ENCODE measurements around the gene CAPG. TPM values are rescaled to one million over a fixed set of nuclear protein-coding genes. Genes with fewer than 3 reads are reported as not detected.

The CAPG gene
- total and polyA plus RNA-seq, 2 of the 4 experiments (the other 2 are of a cell fraction): 79.9 to 98.3 TPM

DNA sequence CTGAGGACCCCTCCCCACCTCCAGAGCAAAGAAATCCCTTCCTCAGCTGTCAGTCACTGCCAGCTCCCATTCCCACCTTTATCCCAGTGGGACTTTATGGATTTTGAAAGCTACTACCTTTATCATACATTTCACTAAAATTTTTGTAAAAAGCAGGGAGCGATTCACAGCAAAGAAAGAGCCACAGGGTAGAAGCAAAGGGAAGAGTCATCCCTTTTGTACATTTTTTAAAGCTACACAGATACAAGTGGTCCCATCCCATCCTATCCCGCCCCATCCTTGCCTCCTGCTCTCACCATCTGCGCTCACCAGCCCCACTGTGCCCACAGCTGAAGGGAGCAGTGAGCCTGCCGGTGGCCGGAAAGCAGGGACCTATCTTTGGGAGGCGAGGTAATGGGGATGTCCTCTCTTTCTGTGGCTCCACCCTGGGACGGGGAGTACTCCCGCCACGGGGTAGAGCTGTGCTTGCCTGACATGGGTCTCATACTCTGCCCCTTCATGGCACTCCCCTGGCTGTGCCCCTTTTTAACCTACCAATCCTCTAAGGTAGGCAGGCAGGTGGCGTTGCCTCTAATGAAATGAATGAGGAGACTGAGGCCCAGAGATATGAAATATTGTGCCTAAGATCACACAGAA, 21.5 kb upstream of the CAPG start:
- H4K20me1 ChIP-seq (ENCODE audit: insufficient read depth, low read length): no peaks in the 10 kb centered on the region
- CTCF ChIA-PET: no interaction called here
- in situ Hi-C loops (cut with MboI; ENCODE audit: low sequenced_read_pairs): no loop called here

More for the DNA sequence above, 21.5 kb upstream of the CAPG start:
- Histone ChIP-seq H3K4me2 (ENCODE audit: low read depth, low read length) (no peak overlapping the region), H4K91ac (ENCODE audit: insufficient read depth, low read depth, low read length) (no peak overlapping the region), H2BK120ac (ENCODE audit: low read depth, low read length) (no peak overlapping the region), H3K23ac (ENCODE audit: low read depth, low read length) (no peak overlapping the region), H3K9ac (ENCODE audit: low read depth, low read length) (no peak overlapping the region), H3K14ac (replicated peaks; ENCODE audit: low read depth, low read length) (no peak overlapping the region), H3K4me3 (ENCODE audit: insufficient read depth, low read depth, low read length) (no peak overlapping the region), H3K4ac (ENCODE audit: low read depth, low read length) (0 out of 2 replicates have a peak overlapping the region, but pooled peaks have one; percentile 4), H2AK5ac (ENCODE audit: low read depth, low read length) (peak overlapping the region; percentile 35; the same call in 1 of the 2 replicates), H2AK9ac (replicated peaks; ENCODE audit: low read depth, low read length, poor library complexity) (peak overlapping the region; percentile 67), H3K56ac (ENCODE audit: extremely low read depth, insufficient read depth, low read length) (no peak overlapping the region), H3K4me1 (ENCODE audit: control insufficient read depth, insufficient read depth, low read length) (peaks cover 17% of the 10 kb centered on the region), H3K36me3 (ENCODE audit: control insufficient read depth, insufficient read depth, low read length) (no peaks in the 10 kb centered on the region), H2BK5ac (ENCODE audit: low read depth, low read length, poor library complexity, severe bottlenecking) (no peak overlapping the region), H2BK20ac (ENCODE audit: low read depth, low read length) (peak overlapping the region; percentile 15; the same call in 1 of the 2 replicates), H3K9me3 (ENCODE audit: control insufficient read depth, insufficient read depth, low read length) (no peaks in the 10 kb centered on the region), H3K27me3 (ENCODE audit: control insufficient read depth, insufficient read depth, low read length) (no peaks in the 10 kb centered on the region), H3K9me1 (ENCODE audit: insufficient read depth, low read length) (peaks cover 6% of the 10 kb centered on the region; the same call in 1 of the 2 replicates), H3K79me1 (ENCODE audit: low read depth in 1 of 2, low read length in 2 of 2) (no peaks in the 10 kb centered on the region), H2AFZ (replicated peaks; ENCODE audit: low read length, poor library complexity) (peak overlapping the region; percentile 34), H3K18ac (ENCODE audit: low read depth, low read length) (no peak overlapping the region), H4K5ac (ENCODE audit: low read depth, low read length) (no peak overlapping the region), H4K8ac (ENCODE audit: low read depth in 2 of 2, low read length in 2 of 2) (no peak overlapping the region), H3K27ac (ENCODE audit: insufficient read depth, low read length) (no peak overlapping the region), H2BK15ac (ENCODE audit: low read depth, low read length) (no peak overlapping the region)
- BruUV-seq (replicated peaks): no TSS peak
- POLR2A ChIA-PET (ENCODE audit: unreplicated experiment): no interaction called here
- no peak for TF ChIP-seq MAZ (IDR thresholded peaks at IDR 0.05; ENCODE audit: borderline replicate concordance, low read depth, low read length)
- TF ChIP-seq, protein P1, sequence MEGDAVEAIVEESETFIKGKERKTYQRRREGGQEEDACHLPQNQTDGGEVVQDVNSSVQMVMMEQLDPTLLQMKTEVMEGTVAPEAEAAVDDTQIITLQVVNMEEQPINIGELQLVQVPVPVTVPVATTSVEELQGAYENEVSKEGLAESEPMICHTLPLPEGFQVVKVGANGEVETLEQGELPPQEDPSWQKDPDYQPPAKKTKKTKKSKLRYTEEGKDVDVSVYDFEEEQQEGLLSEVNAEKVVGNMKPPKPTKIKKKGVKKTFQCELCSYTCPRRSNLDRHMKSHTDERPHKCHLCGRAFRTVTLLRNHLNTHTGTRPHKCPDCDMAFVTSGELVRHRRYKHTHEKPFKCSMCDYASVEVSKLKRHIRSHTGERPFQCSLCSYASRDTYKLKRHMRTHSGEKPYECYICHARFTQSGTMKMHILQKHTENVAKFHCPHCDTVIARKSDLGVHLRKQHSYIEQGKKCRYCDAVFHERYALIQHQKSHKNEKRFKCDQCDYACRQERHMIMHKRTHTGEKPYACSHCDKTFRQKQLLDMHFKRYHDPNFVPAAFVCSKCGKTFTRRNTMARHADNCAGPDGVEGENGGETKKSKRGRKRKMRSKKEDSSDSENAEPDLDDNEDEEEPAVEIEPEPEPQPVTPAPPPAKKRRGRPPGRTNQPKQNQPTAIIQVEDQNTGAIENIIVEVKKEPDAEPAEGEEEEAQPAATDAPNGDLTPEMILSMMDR (conservative IDR thresholded peaks at IDR 0.05; ENCODE audit: low read depth, low read length): no peak
- TF ChIP-seq MAFK (IDR thresholded peaks at IDR 0.05; ENCODE audit: low read depth, low read length): no peak
- TF ChIP-seq RCOR1 (IDR thresholded peaks at IDR 0.05; ENCODE audit: insufficient replicate concordance, low read length): no peak
- TF ChIP-seq BHLHE40 (IDR thresholded peaks at IDR 0.05; ENCODE audit: low read depth, low read length): no peak
- TF ChIP-seq MXI1 (IDR thresholded peaks at IDR 0.05; ENCODE audit: borderline replicate concordance, low read depth, low read length): no peak
- no peak for TF ChIP-seq SMC3 (IDR thresholded peaks at IDR 0.05; ENCODE audit: low read depth, low read length)
- TF ChIP-seq CEBPB (IDR thresholded peaks at IDR 0.05; ENCODE audit: low read depth, low read length): no peak
- no peak for TF ChIP-seq RAD21 (IDR thresholded peaks at IDR 0.05; ENCODE audit: low read length)
- TF ChIP-seq NFE2L2 (IDR thresholded peaks at IDR 0.05; ENCODE audit: low read depth, low read length): no peak
- TF ChIP-seq, protein P2, sequence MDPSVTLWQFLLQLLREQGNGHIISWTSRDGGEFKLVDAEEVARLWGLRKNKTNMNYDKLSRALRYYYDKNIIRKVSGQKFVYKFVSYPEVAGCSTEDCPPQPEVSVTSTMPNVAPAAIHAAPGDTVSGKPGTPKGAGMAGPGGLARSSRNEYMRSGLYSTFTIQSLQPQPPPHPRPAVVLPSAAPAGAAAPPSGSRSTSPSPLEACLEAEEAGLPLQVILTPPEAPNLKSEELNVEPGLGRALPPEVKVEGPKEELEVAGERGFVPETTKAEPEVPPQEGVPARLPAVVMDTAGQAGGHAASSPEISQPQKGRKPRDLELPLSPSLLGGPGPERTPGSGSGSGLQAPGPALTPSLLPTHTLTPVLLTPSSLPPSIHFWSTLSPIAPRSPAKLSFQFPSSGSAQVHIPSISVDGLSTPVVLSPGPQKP (IDR thresholded peaks at IDR 0.05; ENCODE audit: borderline replicate concordance, low read depth, low read length): no peak
- TF ChIP-seq, protein P3, sequence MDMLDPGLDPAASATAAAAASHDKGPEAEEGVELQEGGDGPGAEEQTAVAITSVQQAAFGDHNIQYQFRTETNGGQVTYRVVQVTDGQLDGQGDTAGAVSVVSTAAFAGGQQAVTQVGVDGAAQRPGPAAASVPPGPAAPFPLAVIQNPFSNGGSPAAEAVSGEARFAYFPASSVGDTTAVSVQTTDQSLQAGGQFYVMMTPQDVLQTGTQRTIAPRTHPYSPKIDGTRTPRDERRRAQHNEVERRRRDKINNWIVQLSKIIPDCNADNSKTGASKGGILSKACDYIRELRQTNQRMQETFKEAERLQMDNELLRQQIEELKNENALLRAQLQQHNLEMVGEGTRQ (IDR thresholded peaks at IDR 0.05; ENCODE audit: low read depth, low read length): no peak
- no peak for TF ChIP-seq POLR2A (IDR thresholded peaks at IDR 0.05; ENCODE audit: low read depth, low read length)
- no peak for TF ChIP-seq RFX5 (IDR thresholded peaks at IDR 0.05; ENCODE audit: low read depth, low read length)
- dilution Hi-C loops (cut with HindIII; ENCODE audit: low sequenced_read_pairs, unreplicated experiment) (no loop called here), intact Hi-C loops (cut with micrococcal nuclease) (loop anchor here (2.0 kb wide), 1 partner anchor 107 kb away; the partner anchor contains the start of gene MAT2A)
- DNase-seq (no peak), ATAC-seq (ENCODE audit: low read depth) (no peak)
- 86% methylated on average over 1 of the region's 10 CpGs; no CpG with 5 or more reads in 1 of the 2 experiments for WGBS, 2 experiments (ENCODE audit: extremely low coverage in 2 of 2, insufficient read length in 1 of 2)

Data from IMR-90 (cell line).